Adrenal gland (tissue), 12 donors: ENCODE results near the gene FBXO30. TPM values are rescaled to one million over a fixed set of nuclear protein-coding genes. Genes with fewer than 3 reads are reported as not detected.
A peak's percentile ranks its signal among the peaks of the same experiment; 100 is the strongest.

Source experiments
- DNase-seq, 7 donors: peaks; one replicate each; pipeline ENCODE4 v3.0.0-alpha.2; 2019 to 2020
- H3K27ac ChIP-seq, 5 donors: fragments of 200-600 bp; sonication (generic) in 4 of 5; 1 replicate in 3 of 5; 2 replicates in 2 of 5; pipeline versions ENCODE4 v1.5.1 to v1.8.0; 2016 to 2020; ENCODE audit warnings: mild to moderate bottlenecking in 1 of 5
- H3K27me3 ChIP-seq: fragments of 200-600 bp; 2 replicates; pipeline ENCODE4 v1.8.0; 2021
- H3K36me3 ChIP-seq, 2 donors: fragments of 200-600 bp; replicated peaks in 1 of 2; 1 replicate in 1 of 2; 2 replicates in 1 of 2; pipeline versions ENCODE4 v1.5.1 to v1.8.0; 2018 to 2022
- H3K4me1 ChIP-seq, 2 donors: fragments of 200-600 bp; replicated peaks in 1 of 2; 1 replicate in 1 of 2; 2 replicates in 1 of 2; pipeline versions ENCODE4 v1.5.1 to v1.8.0; 2018 to 2021
- H3K4me3 ChIP-seq, 4 donors: fragments of 200-600 bp; sonication (generic) in 3 of 4; one replicate each; pipeline ENCODE4 v1.5.1; 2016 to 2018
- H3K9me3 ChIP-seq, 3 donors: fragments of 200-600 bp; sonication (generic) in 1 of 3; replicated peaks in 1 of 3; 1 replicate in 2 of 3; 2 replicates in 1 of 3; pipeline versions ENCODE4 v1.5.1 to v1.8.0; 2016 to 2021
- CTCF ChIP-seq, 6 experiments: fragments of 450-650 bp in 4 of 6; fragments of 200-600 bp in 2 of 6; sonication (generic) in 1 of 6; IDR thresholded peaks; 1 replicate in 5 of 6; 2 replicates in 1 of 6; pipeline versions ENCODE4 v1.5.1 to v1.8.0; 2016 to 2021; ENCODE audit warnings: antibody characterized with exemption in 6 of 6, mild to moderate bottlenecking in 2 of 6, moderate library complexity in 1 of 6
- POLR2A ChIP-seq, 2 donors: fragments of 450-650 bp; IDR thresholded peaks; one replicate each; pipeline ENCODE4 v1.6.1; 2017; ENCODE audit warnings: antibody characterized with exemption in 2 of 2, mild to moderate bottlenecking in 2 of 2, moderate library complexity in 1 of 2
- WGBS, 4 donors: extraction: QIAGEN DNeasy Blood & Tissue Kit in 2 of 4; methylation state at CpG; one replicate each; pipeline versions ENCODE4 v1.1.5 to v1.1.7; 2013 to 2017; 5-methylcytosine and 5-hydroxymethylcytosine counted together
- intact Hi-C, 2 donors: fragments of 100-400 bp; cut with DNase I; formaldehyde crosslinking; loops; one replicate each; pipeline versions ENCODE4 v1.14.1 to v1.15.0; 2022 to 2023
- polyA plus RNA-seq, 3 donors: library from polyadenylated mRNA; stranded (reverse); fragments of 200-250 nt in 2 of 3; fragments of 350-450 nt in 1 of 3; fragmentation: Illumina TruSeq in 1 of 3; extraction: RNeasy Lipid Tissue Mini Kit (QIAGEN cat#74804) in 1 of 3; gene quantifications; one replicate each; pipeline ENCODE4 v1.2.3, GENCODE V29; 2013 to 2014
- total RNA-seq, 9 donors: library from RNA; depleted of rRNA in 4 of 9; stranded (reverse); fragments of >200 nt in 4 of 9; fragments of 120-200 nt in 1 of 9; fragmentation: NEBNext Ultra II Directional in 1 of 9; extraction: Animal tissue kit (Norgen Biotek cat#: 25700) in 1 of 9; gene quantifications; one replicate each; pipeline versions ENCODE4 v1.1.0 to v1.2.4, GENCODE V29; 2013 to 2023
- donor health status: healthy with polysubstance abuse.
- donor health status: Bipolar disorder and iron deficiency.
- donor health status: DM: yes; HTN: yes; CAD: no.
- donor health status: DM: no; HTN: no; CAD: no.
- donor health status: DM: no; HTN: no; CAD: no.
- donor health status: DM: yes; HTN: yes; CAD: no.

The FBXO30 gene
- total and polyA plus RNA-seq, 12 donors: 3.8 to 13.1 (median 8.3) TPM

DNA sequence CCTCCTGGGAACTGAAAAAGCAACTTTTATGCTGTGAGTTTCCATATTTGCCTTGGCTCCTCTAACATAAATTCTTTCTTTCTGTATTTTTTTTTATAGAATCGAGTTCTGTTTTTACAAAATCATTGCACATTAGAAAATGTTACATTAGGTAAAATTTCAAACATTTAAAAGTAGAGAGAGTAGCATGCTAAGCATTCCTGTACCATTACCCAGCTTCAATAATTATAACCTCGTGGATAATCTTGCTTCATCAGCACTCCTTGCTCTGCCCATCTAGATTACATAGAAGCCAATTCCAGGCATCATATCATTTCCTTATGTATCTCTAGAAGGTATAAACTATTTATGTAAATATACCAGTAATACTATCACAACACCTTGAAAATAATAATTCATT is 15.4 kb upstream of the FBXO30 start:
- no peak for DNase-seq
- Histone ChIP-seq H3K27ac (no peak overlapping the region), H3K36me3 (no peaks in the 10 kb centered on the region), H3K4me1 (no peaks in the 10 kb centered on the region), H3K27me3 (no peaks in the 10 kb centered on the region), H3K4me3 (no peak overlapping the region), H3K9me3 (no peaks in the 10 kb centered on the region)
- intact Hi-C loops: no loop called here
- TF ChIP-seq CTCF (IDR thresholded peaks at IDR 0.05): no peak
- no peak for TF ChIP-seq POLR2A (IDR thresholded peaks at IDR 0.05)
- WGBS, 4 donors: 67 to 82% (median 75%) methylated on average over 2 of the region's 2 CpGs

DNA sequence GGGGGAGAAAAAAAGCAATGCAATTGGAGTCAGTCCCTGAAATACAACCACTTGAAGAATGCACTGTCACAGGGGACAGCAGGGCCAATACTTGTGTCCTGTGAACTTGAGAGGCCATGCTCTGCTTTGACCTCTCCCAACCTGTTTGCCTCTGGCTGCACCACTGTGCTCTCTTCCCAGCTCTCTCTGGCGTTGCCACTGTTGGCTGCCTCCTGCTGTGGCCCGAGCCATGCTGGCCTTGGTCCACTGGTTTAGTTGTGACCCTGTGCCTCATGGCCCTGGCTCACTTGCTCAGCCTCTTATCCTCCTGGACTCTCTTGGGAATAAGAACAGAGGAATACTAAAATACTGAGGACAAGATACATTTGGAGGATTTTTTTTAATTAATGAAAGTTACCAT is 14.5 kb upstream of the FBXO30 start:
- no peaks in the 10 kb centered on the region for H3K36me3 ChIP-seq
- no peak for TF ChIP-seq POLR2A (IDR thresholded peaks at IDR 0.05)
- no peak for TF ChIP-seq CTCF (IDR thresholded peaks at IDR 0.05)
- H3K4me1 ChIP-seq: no peaks in the 10 kb centered on the region
- peak in 2 of 7 donors; percentile 15 to 18 for DNase-seq
- H3K9me3 ChIP-seq: no peaks in the 10 kb centered on the region
- H3K27me3 ChIP-seq: no peaks in the 10 kb centered on the region
- no peak overlapping the region for H3K4me3 ChIP-seq
- WGBS, 4 donors: 25 to 57% (median 50%) methylated on average over 2 of the region's 2 CpGs
- intact Hi-C loops: no loop called here
- H3K27ac ChIP-seq: no peak overlapping the region

DNA sequence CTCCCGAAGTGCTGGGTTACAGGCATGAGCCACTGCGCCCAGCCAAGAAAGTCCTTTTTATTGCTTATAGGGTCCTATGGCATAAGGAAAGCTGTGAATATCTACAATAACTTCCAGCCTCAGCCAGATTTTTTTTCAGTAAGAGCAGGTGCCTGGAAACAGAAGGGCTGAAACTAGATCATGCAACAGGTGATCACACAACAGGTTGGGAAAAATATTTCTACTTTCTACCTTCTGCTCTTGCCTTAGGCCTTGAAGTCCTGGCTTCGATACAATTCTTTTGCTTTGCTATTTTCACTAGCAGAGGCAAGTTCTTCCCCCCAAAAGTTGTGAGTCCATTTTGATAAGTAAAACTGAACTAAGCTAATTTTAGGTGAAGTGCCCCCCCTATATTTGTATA is 9.7 kb upstream of the FBXO30 start:
- no peak for DNase-seq
- no peak overlapping the region for H3K4me3 ChIP-seq
- intact Hi-C loops: no loop called here
- WGBS, 4 donors: 95 to 99% (median 98%) methylated on average over 3 of the region's 3 CpGs
- no peaks in the 10 kb centered on the region for H3K27me3 ChIP-seq
- H3K4me1 ChIP-seq: no peaks in the 10 kb centered on the region
- no peaks in the 10 kb centered on the region for H3K9me3 ChIP-seq
- no peak overlapping the region for H3K27ac ChIP-seq
- no peaks in the 10 kb centered on the region for H3K36me3 ChIP-seq
- TF ChIP-seq CTCF (IDR thresholded peaks at IDR 0.05): no peak
- no peak for TF ChIP-seq POLR2A (IDR thresholded peaks at IDR 0.05)

GRCh38 chr6:145823328-145823944 is 8.8 kb upstream of the FBXO30 start:
- Histone ChIP-seq H3K36me3 (no peaks in the 10 kb centered on the region), H3K27me3 (no peaks in the 10 kb centered on the region), H3K4me1 (no peaks in the 10 kb centered on the region), H3K9me3 (no peaks in the 10 kb centered on the region), H3K4me3 (no peak overlapping the region), H3K27ac (no peak overlapping the region)
- no peak for DNase-seq
- WGBS, 4 donors: 58 to 69% (median 64%) methylated on average over 1 of the region's 1 CpG
- TF ChIP-seq POLR2A (IDR thresholded peaks at IDR 0.05) (no peak), CTCF (IDR thresholded peaks at IDR 0.05) (no peak)
- intact Hi-C loops: no loop called here
